GM18499 (cell line): ENCODE measurements around the gene STAP2.
"Not testable (repeated sequence)": the region's sequence is repeated elsewhere in the genome, so short reads cannot be mapped to it uniquely, and the experiment has no call there.

Experiments used
- ATAC-seq: cut with Tn5 transposase; IDR thresholded peaks from one replicate; pipeline ENCODE4 v1.9.1; 2021; ENCODE audit warnings: moderate number of reproducible peaks; ENCODE audit not compliant: insufficient read depth, unreplicated experiment

STAP2 gene

DNA sequence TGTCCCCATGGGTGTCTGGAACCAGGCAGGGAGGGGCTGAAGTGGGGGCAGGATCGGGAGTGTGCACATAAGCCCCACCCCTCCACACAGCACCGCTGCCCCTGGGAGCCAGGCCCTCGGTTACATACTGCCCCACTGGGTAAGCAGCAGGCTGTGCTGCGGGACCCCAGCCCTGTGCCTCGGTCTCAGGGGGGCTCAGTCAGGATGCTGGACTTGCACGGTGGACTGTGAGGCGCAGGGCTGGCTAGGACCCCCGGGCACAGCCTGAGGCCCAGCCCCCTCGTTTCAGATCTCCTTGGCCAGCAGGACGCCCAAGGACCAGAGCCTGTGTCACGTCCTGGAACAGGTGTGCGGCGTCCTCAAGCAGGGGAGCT is 21.0 kb upstream of the STAP2 start:
- ATAC-seq = no peak

DNA sequence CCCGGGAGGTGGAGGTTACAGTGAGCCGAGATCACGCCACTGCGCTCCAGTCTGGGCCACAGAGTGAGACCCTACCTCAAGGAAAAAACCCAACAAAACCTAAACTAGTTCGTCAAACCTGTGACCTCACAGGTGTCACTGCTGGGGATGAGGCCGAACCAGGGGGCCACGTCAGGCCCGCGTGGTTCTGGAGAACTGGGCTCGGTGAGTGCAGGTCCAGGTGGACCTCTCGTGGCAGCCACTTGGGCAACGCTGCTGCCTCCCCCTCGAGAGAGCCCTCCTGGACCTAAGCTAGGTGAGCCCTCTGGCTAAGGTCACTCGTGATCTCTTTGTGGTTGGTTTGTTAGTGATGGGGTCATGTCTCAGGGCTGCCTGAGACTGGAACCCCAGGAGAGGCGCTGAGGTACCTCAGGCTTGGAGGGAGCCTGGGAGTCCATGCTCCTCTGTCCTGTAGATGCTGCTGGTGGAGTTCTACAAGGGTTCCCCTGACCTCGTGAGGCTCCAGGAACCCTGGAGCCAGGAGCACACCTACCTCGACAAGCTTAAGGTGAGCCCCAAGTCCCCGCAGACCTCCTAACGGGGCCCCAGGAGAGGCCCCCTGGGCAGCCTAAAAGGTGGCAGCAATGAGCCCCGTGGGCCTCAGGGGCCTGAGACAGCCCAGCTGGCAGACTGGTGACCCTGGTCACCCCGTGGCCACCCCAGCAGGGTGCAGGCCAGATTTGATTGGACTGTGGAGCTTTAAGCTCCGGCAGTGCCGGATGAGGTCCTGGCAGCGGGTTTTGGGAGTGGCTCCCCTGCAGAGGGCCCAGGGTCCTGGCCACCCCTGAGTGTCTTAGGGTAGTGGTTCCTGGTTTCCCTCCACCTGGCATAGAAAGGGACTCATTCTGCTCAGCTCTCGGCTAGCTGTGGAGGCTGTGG is 20.3 kb upstream of the STAP2 start:
- ATAC-seq = no peak

DNA sequence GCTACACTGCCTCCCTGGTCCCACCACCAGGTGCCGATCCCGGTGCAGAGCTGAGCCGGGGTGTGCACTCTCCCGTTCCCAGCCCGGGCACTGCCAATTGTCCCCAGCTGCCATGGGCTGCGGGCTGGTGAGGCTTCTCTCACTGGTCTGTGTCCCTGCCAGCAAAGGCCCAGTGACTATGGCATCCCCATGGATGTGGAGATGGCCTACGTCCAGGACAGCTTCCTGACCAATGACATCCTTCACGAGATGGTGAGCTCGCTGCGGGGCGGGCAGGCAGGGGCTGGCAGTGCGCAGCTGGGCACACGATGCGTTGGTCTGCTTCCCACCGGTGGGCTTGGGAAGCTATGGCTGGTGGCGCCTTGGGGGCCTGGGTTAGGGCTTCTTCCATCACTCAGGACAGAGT is 19.3 kb upstream of the STAP2 start:
- ATAC-seq = no peak

DNA sequence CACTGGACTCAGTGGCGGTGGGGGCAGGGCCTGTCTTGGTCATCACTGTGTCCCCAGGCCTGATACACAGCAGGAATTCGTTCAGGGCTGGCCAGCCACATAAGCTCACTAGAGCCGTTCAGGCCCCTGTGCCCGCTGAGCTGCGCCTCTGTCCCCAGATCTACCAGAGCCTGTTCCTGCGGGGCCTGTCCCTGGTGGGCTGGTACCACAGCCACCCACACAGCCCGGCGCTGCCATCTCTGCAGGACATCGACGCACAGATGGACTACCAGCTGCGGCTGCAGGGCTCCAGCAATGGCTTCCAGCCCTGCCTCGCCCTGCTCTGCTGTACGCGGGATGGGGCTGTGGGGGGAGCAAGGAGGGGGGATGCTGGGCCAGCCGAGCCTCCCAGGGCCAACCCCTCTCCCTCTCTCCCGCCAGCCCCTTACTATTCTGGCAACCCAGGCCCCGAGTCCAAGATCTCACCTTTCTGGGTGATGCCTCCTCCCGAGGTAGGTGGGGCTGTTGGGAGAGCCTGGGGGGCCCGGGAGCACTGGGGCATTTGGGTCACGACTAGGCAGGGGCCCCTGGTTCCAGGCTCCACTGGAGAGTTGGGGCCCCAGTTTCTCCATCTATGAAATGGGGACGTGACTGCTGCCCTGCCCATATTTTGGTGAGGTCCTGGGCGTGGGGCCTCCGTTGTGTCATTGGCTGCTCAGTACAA is 18.6 kb upstream of the STAP2 start:
- no peak for ATAC-seq

DNA sequence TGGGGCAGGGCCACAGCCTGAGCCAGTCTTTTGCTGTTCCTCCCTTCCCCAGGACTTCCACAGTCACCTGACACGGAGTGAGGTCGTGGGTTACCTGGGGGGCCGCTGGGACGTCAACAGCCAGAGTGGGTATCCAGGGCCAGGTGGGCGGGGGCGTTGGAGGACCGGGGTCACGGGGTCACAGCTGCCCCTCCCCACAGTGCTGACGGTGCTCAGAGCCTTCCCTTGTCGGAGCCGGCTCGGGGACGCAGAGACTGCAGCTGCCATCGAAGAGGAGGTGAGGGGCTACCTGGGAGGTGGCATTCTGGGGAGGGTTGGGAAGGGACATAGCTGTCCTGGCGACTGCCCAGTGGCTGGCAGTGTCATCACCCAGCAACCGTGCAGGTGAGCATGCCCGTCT is 16.3 kb upstream of the STAP2 start:
- no peak for ATAC-seq

DNA sequence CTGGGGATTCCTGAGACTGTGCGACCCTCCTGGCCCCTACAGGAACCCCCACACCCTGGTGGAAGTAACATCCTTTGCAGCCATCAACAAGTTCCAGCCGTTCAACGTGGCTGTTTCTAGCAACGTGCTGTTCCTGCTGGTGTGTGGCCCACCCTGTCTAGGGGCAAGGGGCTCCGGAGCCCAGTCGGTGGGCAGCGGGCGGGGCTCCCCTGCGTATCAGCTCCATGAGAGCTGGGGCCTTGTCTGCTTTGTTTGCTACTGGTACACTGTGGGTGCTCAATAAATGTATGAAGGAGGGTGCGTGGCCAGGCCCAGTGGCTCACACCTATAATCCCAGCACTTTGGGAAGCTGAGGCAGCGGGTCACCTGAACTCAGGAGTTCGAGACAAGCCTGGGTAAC is 15.7 kb upstream of the STAP2 start:
- no peak for ATAC-seq

DNA sequence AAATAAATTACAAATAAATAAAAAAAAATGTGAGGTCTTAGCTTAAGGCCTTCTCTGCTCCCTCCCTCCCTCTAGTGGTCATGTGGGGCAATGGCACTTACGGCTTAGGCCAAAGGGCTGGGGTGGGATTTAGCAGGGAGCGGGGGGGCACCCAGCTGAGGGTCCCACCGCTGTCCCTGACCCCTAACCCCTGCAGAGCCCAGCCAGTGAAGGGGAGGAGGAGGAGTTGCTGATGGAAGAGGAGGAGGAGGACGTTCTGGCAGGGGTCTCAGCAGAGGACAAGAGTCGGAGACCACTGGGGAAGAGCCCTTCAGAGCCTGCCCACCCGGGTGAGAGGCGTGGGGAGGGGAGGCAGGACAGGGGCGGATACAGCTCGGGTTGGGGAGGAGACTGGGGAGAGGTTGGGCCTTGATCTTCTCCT is 14.1 kb upstream of the STAP2 start:
- ATAC-seq = no peak

DNA sequence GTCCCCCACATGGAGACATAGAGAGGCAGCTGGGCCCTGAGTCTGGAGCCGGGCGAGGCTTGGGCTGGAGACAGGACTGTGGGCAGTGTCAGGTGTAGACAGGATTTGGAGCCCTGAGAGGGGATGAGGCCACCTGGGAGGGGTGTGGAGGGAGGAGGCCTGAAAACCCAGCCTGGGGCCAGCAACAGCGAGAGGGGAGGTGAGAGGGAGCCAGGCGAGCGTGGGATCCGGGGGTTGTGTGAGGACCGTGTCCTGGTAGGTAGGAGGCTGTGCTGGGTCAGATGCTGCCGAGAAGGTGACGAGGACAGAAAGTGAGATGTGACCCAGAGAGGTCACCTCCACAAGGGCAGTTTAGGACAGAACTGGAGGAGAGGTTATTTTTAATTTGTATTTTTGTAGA is 12.1 kb upstream of the STAP2 start:
- no peak for ATAC-seq

DNA sequence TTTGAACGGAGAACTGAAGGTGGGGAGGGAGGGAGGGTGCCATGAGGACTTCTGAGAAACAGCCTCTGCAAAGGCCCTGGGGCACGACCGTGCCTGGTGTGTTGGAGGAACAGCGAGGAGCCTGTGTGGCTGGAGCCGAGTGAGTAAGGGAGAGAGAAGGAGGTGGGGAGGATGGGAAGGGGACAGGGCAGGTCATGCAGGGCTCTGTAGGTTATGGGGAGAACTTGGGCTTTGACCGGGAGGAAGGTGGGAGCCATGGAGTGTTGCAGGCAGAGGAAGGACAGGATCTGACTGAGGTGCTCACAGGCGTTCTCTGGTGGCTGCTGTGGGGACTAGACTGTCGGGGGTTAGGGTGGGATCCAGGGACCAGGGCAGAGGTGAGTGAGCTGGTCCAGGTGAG is 11.5 kb upstream of the STAP2 start:
- no peak for ATAC-seq

DNA sequence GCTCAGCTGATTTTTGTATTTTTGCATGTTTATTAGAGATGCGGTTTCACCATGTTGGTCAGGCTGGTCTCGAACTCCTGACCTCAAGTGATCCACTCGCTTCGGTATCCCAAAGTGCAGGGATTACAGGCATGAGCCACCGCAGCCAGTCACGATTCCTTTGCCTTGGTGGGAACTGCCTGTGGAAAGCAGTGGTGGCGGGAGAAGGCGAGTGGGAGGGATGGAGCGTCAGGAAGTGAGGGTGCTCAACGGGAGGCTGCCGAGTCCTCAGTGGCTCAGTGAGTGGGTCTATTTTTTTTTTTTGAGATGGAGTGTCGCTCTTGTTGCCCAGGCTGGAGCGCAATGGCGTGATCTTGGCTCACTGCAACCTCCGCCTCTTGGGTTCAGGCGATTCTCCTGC is 10.6 kb upstream of the STAP2 start:
- ATAC-seq = not testable (repeated sequence)

DNA sequence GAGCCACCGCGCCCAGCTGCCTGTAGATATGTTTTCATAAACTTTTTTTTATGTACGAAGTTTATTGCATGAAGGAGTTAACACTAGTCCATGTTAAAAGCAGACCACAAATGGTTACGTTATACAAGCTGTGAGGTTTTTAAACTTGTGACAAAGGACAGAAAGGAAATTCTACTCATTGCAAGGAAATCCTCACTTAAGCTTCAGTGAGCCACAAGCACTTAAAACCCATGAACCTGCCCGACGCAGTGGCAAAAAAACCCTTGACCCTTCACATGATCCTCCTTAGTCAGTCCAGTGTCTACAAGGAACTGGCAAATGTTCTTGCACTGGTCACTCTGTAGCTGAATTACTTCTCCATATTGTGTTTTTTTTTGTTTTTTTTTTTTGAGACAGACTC is 8.9 kb upstream of the STAP2 start:
- no peak for ATAC-seq

DNA sequence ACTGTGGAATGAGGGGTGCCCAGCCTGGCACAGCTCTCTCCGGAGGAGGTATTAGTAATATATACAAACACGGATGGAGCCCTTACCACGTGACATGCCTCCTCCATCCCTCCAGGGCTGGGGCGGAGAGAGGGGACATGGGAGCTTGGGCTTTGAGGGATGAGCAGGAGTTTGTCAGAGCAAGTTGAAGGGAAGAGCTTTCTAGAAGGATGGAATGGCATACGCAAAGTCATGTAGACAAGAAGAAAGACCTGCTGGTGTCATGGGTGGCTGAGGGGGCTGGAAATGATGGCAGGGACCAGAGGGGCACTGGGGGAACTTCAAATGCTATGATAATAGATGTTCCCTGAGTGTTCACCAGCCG is 7.4 kb upstream of the STAP2 start:
- ATAC-seq = no peak

DNA sequence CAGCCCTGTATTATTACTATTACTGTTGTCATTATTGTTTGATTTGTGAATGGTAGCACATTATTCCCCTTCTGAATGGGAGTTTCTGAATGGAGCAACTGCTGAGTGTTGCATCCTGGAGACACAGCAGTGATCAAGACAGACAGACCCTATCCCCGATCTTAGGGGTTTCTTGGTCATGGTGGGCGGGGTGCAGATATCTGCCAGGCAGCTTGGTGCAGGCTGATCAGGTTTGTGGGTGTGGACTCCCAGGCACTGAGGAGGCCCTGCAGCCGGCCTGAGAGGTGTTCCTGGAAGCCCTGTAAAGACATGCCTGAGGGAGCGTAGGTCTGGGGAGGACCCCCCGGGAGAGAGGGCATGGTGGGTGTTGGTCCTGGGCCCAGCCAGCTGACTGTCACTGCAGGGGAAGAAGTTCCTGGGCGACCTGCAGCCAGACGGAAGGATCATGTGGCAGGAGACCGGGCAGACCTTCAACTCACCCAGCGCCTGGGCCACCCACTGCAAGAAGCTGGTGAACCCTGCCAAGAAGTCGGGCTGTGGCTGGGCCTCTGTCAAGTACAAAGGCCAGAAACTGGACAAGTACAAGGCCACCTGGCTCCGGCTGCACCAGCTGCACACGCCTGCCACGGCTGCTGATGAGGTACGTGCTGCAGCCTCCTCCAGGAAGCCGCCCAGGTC is 6.9 kb upstream of the STAP2 start:
- ATAC-seq = no peak

DNA sequence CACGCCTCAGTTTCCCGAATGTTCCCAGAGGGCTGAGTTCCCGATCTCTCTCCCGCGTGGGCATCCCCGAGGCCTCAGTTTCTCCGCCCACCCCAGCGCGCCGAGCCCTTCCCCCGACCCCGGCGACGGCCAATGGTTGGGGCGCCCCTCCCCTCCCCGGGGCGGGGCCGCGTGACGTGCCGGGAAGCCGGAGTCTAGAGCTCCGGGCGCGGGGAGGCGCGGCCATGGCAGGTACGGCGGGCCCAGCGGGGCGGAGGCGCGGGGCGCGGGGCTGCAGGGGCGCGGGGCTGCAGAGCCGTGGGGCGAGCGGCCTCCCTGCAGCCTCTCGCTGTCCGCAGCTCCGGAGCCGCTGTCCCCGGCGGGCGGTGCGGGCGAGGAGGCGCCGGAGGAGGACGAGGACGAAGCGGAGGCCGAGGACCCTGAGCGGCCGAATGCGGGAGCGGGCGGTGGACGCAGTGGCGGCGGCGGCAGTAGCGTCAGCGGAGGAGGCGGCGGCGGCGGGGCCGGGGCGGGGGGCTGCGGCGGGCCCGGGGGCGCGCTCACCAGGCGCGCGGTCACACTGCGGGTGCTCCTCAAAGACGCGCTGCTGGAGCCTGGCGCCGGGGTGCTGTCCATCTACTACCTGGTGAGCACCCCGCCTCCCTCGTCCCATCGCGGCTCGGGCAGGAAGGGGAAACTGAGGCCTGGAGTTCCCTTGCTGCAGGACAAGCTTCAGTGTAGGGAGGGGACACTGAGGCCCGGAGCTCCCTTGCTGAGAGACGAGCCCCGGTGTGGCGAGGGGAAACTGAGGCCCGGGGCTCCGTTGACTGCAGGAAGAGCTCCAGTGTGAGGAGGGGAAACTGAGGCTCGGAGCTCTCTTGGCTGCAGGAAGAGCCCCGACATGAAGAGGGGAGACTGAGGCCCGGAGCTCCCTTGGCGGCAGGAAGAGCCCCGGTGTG is 5.0 kb upstream of the STAP2 start, which contains the start of gene MPND:
Gene MPND, plus strand, starts transcription at position 193 of the 938 bp plus-strand sequence. Its CDS starts 32 bp downstream, at position 225.
- ATAC-seq = no peak

DNA sequence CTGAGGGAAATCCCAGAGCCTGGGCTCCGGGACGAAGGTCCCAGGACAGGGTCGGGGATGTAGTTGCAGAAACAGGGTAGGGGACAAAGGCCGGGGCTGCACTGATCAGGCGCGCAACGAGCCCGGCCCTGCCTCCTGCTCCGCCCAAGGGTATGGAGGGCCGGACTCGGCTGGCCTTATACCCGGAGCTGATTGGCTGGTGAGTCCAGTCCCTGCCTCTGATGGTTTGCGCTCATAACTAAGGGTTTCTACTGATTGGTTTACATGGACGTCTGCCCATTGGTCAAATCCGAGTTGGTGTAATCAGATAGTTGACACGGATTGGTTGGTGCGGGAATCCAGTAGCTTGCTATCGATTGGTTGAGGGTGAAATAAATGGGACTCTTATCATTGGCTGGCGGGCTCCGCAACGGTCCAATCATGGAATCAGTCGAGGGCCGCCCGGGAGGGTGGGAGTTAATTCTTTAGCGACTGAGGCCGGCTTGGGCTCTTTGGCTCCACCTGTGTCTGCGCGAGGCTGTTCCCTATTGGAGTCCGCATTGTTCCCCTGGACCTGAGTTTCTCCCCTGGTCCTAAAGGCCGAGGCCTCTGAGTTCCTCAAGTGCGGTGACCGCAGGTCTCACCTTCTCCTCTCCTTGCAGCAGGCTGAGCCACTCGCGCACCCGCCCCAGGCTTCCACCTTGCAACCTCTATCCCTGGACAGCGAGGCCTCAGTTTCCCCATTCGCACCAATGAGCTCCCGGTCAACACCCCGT is 4.2 kb upstream of the STAP2 start:
- peak; percentile 93 for ATAC-seq

DNA sequence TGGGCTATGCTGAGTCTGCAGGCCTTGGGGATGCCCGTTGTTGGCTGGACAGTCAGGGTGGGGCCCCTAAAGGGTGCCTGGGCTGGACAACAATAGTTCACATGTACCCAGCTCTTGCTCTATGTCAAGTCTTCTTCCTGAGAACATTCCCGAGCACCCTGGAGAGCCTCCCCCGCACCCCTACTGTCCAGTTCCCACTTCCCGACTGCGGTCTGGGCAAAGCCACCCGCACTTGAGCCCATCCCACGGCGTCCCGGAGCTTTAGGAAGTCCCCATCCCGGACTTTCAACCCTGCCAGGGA is 3.6 kb upstream of the STAP2 start:
- ATAC-seq = no peak

DNA sequence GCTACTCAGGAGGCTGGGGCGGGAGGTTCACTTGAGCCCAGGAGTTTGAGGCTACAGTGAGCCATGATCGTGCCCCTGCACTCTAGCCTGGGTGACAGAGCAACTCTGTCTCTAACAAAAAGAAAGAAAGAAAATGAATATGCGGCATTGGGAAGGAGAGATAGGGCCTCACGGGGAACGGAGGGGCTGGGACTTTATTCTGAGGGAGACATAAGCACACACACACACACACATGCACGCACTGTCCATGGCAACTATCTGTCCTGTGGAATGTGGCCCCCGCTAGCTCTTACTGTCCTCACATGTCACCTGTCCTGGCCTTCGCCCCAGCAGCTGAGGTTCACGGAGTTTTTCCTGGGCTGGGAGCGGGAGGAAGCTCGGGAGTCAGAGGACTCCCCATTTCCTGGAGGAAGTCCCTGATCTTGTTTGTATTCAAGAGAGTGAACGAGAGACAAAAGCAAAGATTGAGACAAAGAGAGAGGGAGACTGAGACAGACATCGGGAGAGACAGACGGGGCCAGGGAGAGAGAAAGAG is 654 bp downstream of the STAP2 start:
- ATAC-seq = no peak

DNA sequence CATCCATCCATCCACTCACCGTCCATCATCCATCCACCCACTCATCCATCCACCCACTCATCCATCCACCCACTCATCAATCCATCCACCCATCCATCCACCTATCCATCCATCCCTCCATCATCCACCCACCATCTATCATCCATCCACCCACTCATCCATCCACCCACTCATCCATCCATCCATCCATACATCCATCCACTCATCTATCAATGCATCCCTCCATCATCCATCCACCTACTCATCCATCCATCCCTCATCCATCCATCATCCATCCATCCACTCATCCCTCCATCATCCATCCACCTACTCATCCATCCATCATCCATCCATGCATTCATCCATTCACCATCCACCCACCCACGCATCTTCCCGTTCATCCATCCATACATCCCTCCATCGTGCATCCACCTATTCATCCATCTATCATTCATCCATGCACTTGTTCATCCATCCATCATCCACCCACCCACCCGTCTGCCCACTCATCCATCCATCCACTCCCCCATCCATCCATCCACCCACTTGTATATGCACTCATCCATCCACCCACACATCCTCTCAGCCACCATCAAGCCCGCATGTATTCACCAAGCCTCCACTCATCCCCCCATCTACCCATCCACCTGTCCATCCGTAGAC is 3.6 kb downstream of the STAP2 start:
- ATAC-seq = no peak

DNA sequence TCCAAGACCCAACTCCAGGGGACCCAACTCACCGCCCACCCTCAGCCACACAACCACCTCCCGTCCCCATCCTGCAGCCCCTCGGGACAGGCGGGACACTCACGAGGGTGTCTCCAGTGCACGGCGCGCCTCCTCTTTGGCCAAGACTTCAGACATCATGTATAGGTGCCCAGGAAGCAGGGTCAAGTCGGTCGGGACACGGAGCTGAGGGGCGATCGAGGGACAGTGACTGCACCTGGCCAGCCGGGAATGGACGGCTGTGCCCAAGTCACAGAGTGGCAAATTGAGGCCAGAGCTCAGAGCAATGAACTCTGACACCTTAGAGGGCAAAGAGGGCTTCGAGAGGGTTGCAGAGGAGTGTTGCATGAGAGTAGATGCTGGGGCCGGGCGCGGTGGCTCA is 8.8 kb downstream of the STAP2 start:
- ATAC-seq = no peak
